Measurements from ENCODE around the gene ANHX. TPM values are rescaled to one million over a fixed set of nuclear protein-coding genes. Genes with fewer than 3 reads are reported as not detected.

The ANHX gene
- total RNA-seq, 1 donor from 2014 or later: not detected

GRCh38 chr12:133233993-133234564 lies 1.6 kb downstream of the ANHX start:
- Histone ChIP-seq H3K9me3 (ENCODE audit: insufficient read depth, low read depth, low read length) (peaks cover 27% of the 10 kb centered on the region), H4K20me1 (ENCODE audit: insufficient read depth, low read length) (no peaks in the 10 kb centered on the region), H3K36me3 (ENCODE audit: insufficient read depth, low read length) (no peaks in the 10 kb centered on the region), H3K4me2 (ENCODE audit: low read length) (no peak overlapping the region), H3K4me3 (ENCODE audit: insufficient read depth, low read depth, low read length) (no peak overlapping the region), H2AFZ (ENCODE audit: low read depth, low read length) (no peak overlapping the region), H3K9ac (ENCODE audit: low read length) (no peak overlapping the region), H3K27me3 (ENCODE audit: insufficient read depth, low read length) (no peaks in the 10 kb centered on the region), H3K27ac (ENCODE audit: low read depth, low read length) (no peak overlapping the region), H3K79me2 (ENCODE audit: insufficient read depth, low read length) (no peaks in the 10 kb centered on the region), H3K4me1 (ENCODE audit: insufficient read depth, low read length) (no peaks in the 10 kb centered on the region)
- no peak overlapping the region for H3K27ac Mint-ChIP-seq (ENCODE audit: unreplicated experiment)
- no peaks in the 10 kb centered on the region for H3K36me3 Mint-ChIP-seq (ENCODE audit: low read depth, unreplicated experiment)
- H3K4me1 Mint-ChIP-seq (ENCODE audit: low read depth, unreplicated experiment): no peaks in the 10 kb centered on the region
- TF ChIP-seq CTCF (IDR thresholded peaks at IDR 0.05; ENCODE audit: insufficient read depth, low read depth, low read length) (no peak), EZH2 (IDR thresholded peaks at IDR 0.05; ENCODE audit: insufficient read depth, low read length) (no peak)
- no peak for FAIRE-seq
- peaks cover 42% of the 10 kb centered on the region for H3K9me3 Mint-ChIP-seq (ENCODE audit: unreplicated experiment)
- no peak overlapping the region for H3K4me3 Mint-ChIP-seq (ENCODE audit: unreplicated experiment)
- H3K27me3 Mint-ChIP-seq (ENCODE audit: low read depth, unreplicated experiment): no peaks in the 10 kb centered on the region
- no peak for DNase-seq (ENCODE audit: low read depth)

- no peak overlapping the region for H3K4me3 ChIP-seq (ENCODE audit: insufficient read depth, low read depth, low read length)
- H3K27me3 Mint-ChIP-seq (ENCODE audit: low read depth, unreplicated experiment): no peaks in the 10 kb centered on the region
- H3K9me3 Mint-ChIP-seq (ENCODE audit: unreplicated experiment): peaks cover 47% of the 10 kb centered on the region
- H3K4me3 Mint-ChIP-seq (ENCODE audit: unreplicated experiment): no peak overlapping the region
- H3K27ac Mint-ChIP-seq (ENCODE audit: unreplicated experiment): no peak overlapping the region
- no peaks in the 10 kb centered on the region for H3K4me1 Mint-ChIP-seq (ENCODE audit: low read depth, unreplicated experiment)
- DNase-seq (ENCODE audit: low read depth) (no peak), FAIRE-seq (no peak)
- no peak overlapping the region for H2AFZ ChIP-seq (ENCODE audit: low read depth, low read length)
- no peaks in the 10 kb centered on the region for H3K27me3 ChIP-seq (ENCODE audit: insufficient read depth, low read length)
- no peaks in the 10 kb centered on the region for H4K20me1 ChIP-seq (ENCODE audit: insufficient read depth, low read length)
- H3K27ac ChIP-seq (ENCODE audit: low read depth, low read length): no peak overlapping the region
- no peak overlapping the region for H3K9ac ChIP-seq (ENCODE audit: low read length)
- H3K36me3 Mint-ChIP-seq (ENCODE audit: low read depth, unreplicated experiment): no peaks in the 10 kb centered on the region
- no peaks in the 10 kb centered on the region for H3K36me3 ChIP-seq (ENCODE audit: insufficient read depth, low read length)
- peaks cover 30% of the 10 kb centered on the region for H3K9me3 ChIP-seq (ENCODE audit: insufficient read depth, low read depth, low read length)
- H3K4me2 ChIP-seq (ENCODE audit: low read length): no peak overlapping the region
- H3K4me1 ChIP-seq (ENCODE audit: insufficient read depth, low read length): no peaks in the 10 kb centered on the region
- TF ChIP-seq EZH2 (IDR thresholded peaks at IDR 0.05; ENCODE audit: insufficient read depth, low read length) (no peak), CTCF (IDR thresholded peaks at IDR 0.05; ENCODE audit: insufficient read depth, low read depth, low read length) (no peak)
- H3K79me2 ChIP-seq (ENCODE audit: insufficient read depth, low read length): no peaks in the 10 kb centered on the region
Measured at GRCh38 chr12:133233006-133233405, 2.7 kb downstream of the ANHX start.

- no peaks in the 10 kb centered on the region for H3K36me3 Mint-ChIP-seq (ENCODE audit: low read depth, unreplicated experiment)
- no peak for DNase-seq (ENCODE audit: low read depth)
- H3K9me3 Mint-ChIP-seq (ENCODE audit: unreplicated experiment): peaks cover 50% of the 10 kb centered on the region
Measured at GRCh38 chr12:133231001-133231400, 4.7 kb downstream of the ANHX start.

More at GRCh38 chr12:133231001-133231400, 4.7 kb downstream of the ANHX start:
- Histone ChIP-seq H2AFZ (ENCODE audit: low read depth, low read length) (no peak overlapping the region), H3K4me1 (ENCODE audit: insufficient read depth, low read length) (no peaks in the 10 kb centered on the region), H3K79me2 (ENCODE audit: insufficient read depth, low read length) (no peaks in the 10 kb centered on the region), H3K4me2 (ENCODE audit: low read length) (no peak overlapping the region), H3K27ac (ENCODE audit: low read depth, low read length) (no peak overlapping the region), H3K27me3 (ENCODE audit: insufficient read depth, low read length) (no peaks in the 10 kb centered on the region), H4K20me1 (ENCODE audit: insufficient read depth, low read length) (no peaks in the 10 kb centered on the region), H3K9me3 (ENCODE audit: insufficient read depth, low read depth, low read length) (peaks cover 37% of the 10 kb centered on the region), H3K36me3 (ENCODE audit: insufficient read depth, low read length) (no peaks in the 10 kb centered on the region), H3K4me3 (ENCODE audit: insufficient read depth, low read depth, low read length) (no peak overlapping the region), H3K9ac (ENCODE audit: low read length) (no peak overlapping the region)
- Mint-ChIP-seq H3K4me1 (ENCODE audit: low read depth, unreplicated experiment) (no peaks in the 10 kb centered on the region), H3K27ac (ENCODE audit: unreplicated experiment) (no peak overlapping the region), H3K27me3 (ENCODE audit: low read depth, unreplicated experiment) (no peaks in the 10 kb centered on the region), H3K4me3 (ENCODE audit: unreplicated experiment) (no peak overlapping the region)
- no peak for FAIRE-seq
- no peak for TF ChIP-seq CTCF (IDR thresholded peaks at IDR 0.05; ENCODE audit: insufficient read depth, low read depth, low read length)
- no peak for TF ChIP-seq EZH2 (IDR thresholded peaks at IDR 0.05; ENCODE audit: insufficient read depth, low read length)
